Ishikawa (cell line): ENCODE measurements around the gene SUCLG1.

Source experiments
- EP300 ChIP-seq: IDR thresholded peaks from 2 replicates; pipeline ENCODE4 v1.6.1; 2012; ENCODE audit warnings: borderline replicate concordance
- TAF1 ChIP-seq: IDR thresholded peaks from 2 replicates; pipeline ENCODE4 v1.6.1; 2012; ENCODE audit warnings: low read depth, mild to moderate bottlenecking
- TCF12 ChIP-seq: IDR thresholded peaks from 2 replicates; pipeline ENCODE4 v1.6.1; 2012; ENCODE audit warnings: low read depth
- TEAD4 ChIP-seq: IDR thresholded peaks from 2 replicates; pipeline ENCODE4 v1.6.1; 2012
- USF1 ChIP-seq: IDR thresholded peaks from 2 replicates; pipeline ENCODE4 v1.6.1; 2012
- YY1 ChIP-seq: IDR thresholded peaks from 2 replicates; pipeline ENCODE4 v1.6.1; 2012; ENCODE audit warnings: low read depth
- ZBTB7A ChIP-seq: IDR thresholded peaks from 2 replicates; pipeline ENCODE4 v1.6.1; 2012; ENCODE audit warnings: low read depth
- TF ChIP-seq, protein P1 (sequence below): IDR thresholded peaks from 2 replicates; pipeline ENCODE4 v1.6.1; 2012

DNA sequence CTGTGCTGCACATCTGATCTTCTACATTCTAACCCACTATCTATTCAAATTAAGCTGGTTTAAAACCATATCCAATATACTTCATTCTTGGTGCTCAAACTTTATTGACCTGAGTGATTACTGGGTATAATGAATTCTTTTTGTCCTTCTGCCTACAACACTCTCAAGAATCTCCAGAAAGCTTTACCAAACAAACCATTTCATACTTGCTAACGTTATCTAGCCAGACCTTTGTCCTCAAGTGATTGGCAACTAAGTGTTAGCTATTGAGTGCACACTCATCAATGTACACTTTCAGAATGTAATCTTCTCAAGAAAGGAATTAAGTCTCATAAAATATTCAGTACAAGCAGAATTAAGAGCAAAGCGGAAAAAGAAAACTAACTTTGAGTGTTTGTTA is 1.4 kb downstream of the SUCLG1 start:
- TF ChIP-seq USF1 (no peak), TAF1 (no peak), YY1 (no peak), TEAD4 (no peak), TCF12 (no peak), EP300 (no peak), ZBTB7A (no peak)
- TF ChIP-seq, protein P1, sequence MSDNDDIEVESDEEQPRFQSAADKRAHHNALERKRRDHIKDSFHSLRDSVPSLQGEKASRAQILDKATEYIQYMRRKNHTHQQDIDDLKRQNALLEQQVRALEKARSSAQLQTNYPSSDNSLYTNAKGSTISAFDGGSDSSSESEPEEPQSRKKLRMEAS, result no peak
